Suprapubic skin (tissue), 4 donors: ENCODE results near the gene PDE6B. TPM values are rescaled to one million over a fixed set of nuclear protein-coding genes. Genes with fewer than 3 reads are reported as not detected.

Source experiments
- DNase-seq, 2 donors: peaks; one replicate each; pipeline ENCODE4 v3.0.0-alpha.2; 2019; ENCODE audit warnings: low spot score in 2 of 2
- H3K27ac ChIP-seq: fragments of 200-600 bp; sonication (generic); one replicate; pipeline ENCODE4 v1.5.1; 2019
- H3K27me3 ChIP-seq: fragments of 200-600 bp; sonication (generic); one replicate; pipeline ENCODE4 v1.5.1; 2019
- H3K36me3 ChIP-seq: fragments of 200-600 bp; sonication (generic); one replicate; pipeline ENCODE4 v1.5.1; 2019
- H3K4me1 ChIP-seq: fragments of 200-600 bp; sonication (generic); one replicate; pipeline ENCODE4 v1.5.1; 2019
- H3K4me3 ChIP-seq: fragments of 200-600 bp; sonication (generic); one replicate; pipeline ENCODE4 v1.5.1; 2019; ENCODE audit warnings: mild to moderate bottlenecking
- H3K9me3 ChIP-seq: fragments of 200-600 bp; sonication (generic); one replicate; pipeline ENCODE4 v1.5.1; 2019
- EP300 ChIP-seq: sonication (generic); formaldehyde crosslinking; IDR thresholded peaks from one replicate; pipeline ENCODE4 v1.6.1; 2017; ENCODE audit warnings: antibody characterized with exemption
- POLR2A ChIP-seq, 2 donors: fragments of 450-650 bp; IDR thresholded peaks; one replicate each; pipeline ENCODE4 v1.6.1; 2017; ENCODE audit warnings: antibody characterized with exemption in 2 of 2, mild to moderate bottlenecking in 2 of 2, moderate library complexity in 2 of 2
- POLR2AphosphoS5 ChIP-seq, 3 donors: sonication (generic); formaldehyde crosslinking; IDR thresholded peaks; one replicate each; pipeline ENCODE4 v1.6.1; 2017; ENCODE audit warnings: antibody characterized with exemption in 3 of 3
- WGBS: methylation state at CpG from one replicate; pipeline ENCODE4 v1.1.5; 2018; 5-methylcytosine and 5-hydroxymethylcytosine counted together
- total RNA-seq, 4 donors: library from RNA; depleted of rRNA; stranded (reverse); fragments of >200 nt; gene quantifications; one replicate each; pipeline ENCODE4 v1.1.0, GENCODE V29; 2016
- TF ChIP-seq, protein P1 (sequence below), 2 donors: fragments of 200-600 bp in 1 of 2; fragments of 450-650 bp in 1 of 2; sonication (generic) in 1 of 2; IDR thresholded peaks; one replicate each; pipeline ENCODE4 v1.5.1; 2016 to 2019; ENCODE audit warnings: antibody characterized with exemption in 2 of 2, mild to moderate bottlenecking in 1 of 2, moderate library complexity in 1 of 2

Gene PDE6B
- total RNA-seq, 4 donors from 2014 or later: 0.95 to 9.5 TPM; not detected in 2

DNA sequence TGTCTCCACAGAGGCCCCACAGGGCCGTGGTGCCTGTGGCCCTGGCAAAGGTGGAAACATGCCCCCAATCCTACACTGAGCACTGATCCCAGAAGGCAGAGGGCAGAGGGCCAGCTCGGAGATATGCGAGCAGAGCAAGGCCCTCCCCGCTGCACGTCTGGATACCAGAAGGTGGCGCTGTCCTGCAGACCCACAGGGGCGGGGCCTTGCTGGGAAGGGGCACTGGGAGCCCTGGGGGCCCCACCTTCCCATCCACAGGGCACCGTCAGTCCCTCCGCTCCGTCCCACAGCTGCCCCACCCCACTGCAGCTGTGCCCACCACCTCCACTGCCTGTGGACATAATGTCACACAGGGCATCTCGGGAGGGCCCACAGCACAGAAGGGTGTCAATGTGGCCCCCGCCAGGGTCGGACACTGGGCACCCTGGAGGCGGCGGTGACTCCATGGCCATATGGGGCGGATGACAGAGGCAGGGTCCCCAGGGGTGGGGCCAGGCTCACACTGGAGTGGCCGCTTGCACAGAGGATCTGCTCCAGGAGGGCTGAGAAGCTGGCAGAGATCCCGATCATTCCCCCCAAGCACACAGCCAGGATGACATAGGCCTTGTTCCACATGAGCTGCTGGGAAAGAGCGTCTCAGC, 58.7 kb downstream of the PDE6B start:
- Histone ChIP-seq H3K36me3 (no peaks in the 10 kb centered on the region), H3K27me3 (no peaks in the 10 kb centered on the region), H3K4me3 (no peak overlapping the region), H3K4me1 (peaks cover 69% of the 10 kb centered on the region), H3K27ac (no peak overlapping the region), H3K9me3 (no peaks in the 10 kb centered on the region)
- WGBS: 100% methylated on average over 1 of the region's 19 CpGs
- TF ChIP-seq POLR2AphosphoS5 (IDR thresholded peaks at IDR 0.05): no peak
- TF ChIP-seq EP300: no peak
- TF ChIP-seq, protein P1, sequence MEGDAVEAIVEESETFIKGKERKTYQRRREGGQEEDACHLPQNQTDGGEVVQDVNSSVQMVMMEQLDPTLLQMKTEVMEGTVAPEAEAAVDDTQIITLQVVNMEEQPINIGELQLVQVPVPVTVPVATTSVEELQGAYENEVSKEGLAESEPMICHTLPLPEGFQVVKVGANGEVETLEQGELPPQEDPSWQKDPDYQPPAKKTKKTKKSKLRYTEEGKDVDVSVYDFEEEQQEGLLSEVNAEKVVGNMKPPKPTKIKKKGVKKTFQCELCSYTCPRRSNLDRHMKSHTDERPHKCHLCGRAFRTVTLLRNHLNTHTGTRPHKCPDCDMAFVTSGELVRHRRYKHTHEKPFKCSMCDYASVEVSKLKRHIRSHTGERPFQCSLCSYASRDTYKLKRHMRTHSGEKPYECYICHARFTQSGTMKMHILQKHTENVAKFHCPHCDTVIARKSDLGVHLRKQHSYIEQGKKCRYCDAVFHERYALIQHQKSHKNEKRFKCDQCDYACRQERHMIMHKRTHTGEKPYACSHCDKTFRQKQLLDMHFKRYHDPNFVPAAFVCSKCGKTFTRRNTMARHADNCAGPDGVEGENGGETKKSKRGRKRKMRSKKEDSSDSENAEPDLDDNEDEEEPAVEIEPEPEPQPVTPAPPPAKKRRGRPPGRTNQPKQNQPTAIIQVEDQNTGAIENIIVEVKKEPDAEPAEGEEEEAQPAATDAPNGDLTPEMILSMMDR (IDR thresholded peaks at IDR 0.05): peak; percentile 31 to 92
- no peak for TF ChIP-seq POLR2A (IDR thresholded peaks at IDR 0.05)
- peak; percentile 77 to 86 for DNase-seq

DNA sequence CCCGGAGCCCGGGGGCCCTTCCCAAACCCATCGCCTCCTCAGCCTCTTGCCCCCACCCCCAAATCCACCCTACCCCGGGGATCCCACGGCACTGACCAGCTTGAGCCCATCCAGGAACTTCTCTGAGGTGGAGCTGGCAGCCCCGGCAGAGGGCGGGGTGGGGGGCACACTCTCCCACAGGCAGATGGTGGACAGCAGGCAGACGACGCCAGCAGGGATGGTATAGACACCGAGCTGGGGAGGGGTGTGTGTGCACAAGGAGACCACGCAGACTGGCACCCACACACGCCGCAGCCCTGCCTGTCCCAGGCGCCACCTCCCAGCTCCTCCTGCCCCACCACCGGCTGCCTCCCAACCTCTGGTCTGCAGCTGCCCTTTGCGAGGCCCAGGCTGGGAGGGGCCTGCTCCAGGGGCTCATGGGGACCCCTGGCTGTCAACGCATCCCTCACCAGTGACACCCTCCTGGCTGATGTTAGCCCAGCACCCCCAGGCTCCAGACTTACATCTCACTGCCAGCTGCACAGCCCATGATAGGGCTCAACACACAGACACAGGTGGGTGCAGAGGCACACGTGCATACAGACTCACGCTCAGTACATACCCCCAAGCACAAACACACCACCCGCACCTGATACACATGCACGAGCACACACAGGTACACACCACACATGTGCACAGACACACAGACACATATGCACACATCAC, 59.4 kb downstream of the PDE6B start:
- Histone ChIP-seq H3K4me3 (no peak overlapping the region), H3K36me3 (no peaks in the 10 kb centered on the region), H3K9me3 (no peaks in the 10 kb centered on the region), H3K27me3 (no peaks in the 10 kb centered on the region), H3K4me1 (peaks cover 73% of the 10 kb centered on the region), H3K27ac (no peak overlapping the region)
- peak in 1 of 2 donors; percentile 71 for DNase-seq
- TF ChIP-seq EP300: no peak
- TF ChIP-seq POLR2AphosphoS5 (IDR thresholded peaks at IDR 0.05): no peak
- no peak for TF ChIP-seq POLR2A (IDR thresholded peaks at IDR 0.05)
- TF ChIP-seq, protein P1 (IDR thresholded peaks at IDR 0.05): no peak
- WGBS: 76% methylated on average over 6 of the region's 21 CpGs

GRCh38 chr4:685679-686412, 60.5 kb downstream of the PDE6B start:
- Histone ChIP-seq H3K4me3 (no peak overlapping the region), H3K27me3 (no peaks in the 10 kb centered on the region), H3K36me3 (no peaks in the 10 kb centered on the region), H3K4me1 (peaks cover 68% of the 10 kb centered on the region), H3K9me3 (no peaks in the 10 kb centered on the region), H3K27ac (no peak overlapping the region)
- TF ChIP-seq EP300: no peak
- no peak for TF ChIP-seq POLR2AphosphoS5 (IDR thresholded peaks at IDR 0.05)
- TF ChIP-seq, protein P1 (IDR thresholded peaks at IDR 0.05): no peak
- no peak for TF ChIP-seq POLR2A (IDR thresholded peaks at IDR 0.05)
- 97% methylated on average over 14 of the region's 37 CpGs for WGBS
- peak in 1 of 2 donors; percentile 75 for DNase-seq

- no peak for TF ChIP-seq EP300
- no peak for TF ChIP-seq POLR2A (IDR thresholded peaks at IDR 0.05)
- TF ChIP-seq POLR2AphosphoS5 (IDR thresholded peaks at IDR 0.05): no peak
- TF ChIP-seq, protein P1 (IDR thresholded peaks at IDR 0.05): no peak
- Histone ChIP-seq H3K36me3 (no peaks in the 10 kb centered on the region), H3K4me1 (peaks cover 62% of the 10 kb centered on the region), H3K4me3 (peak overlapping the region; percentile 56), H3K27me3 (no peaks in the 10 kb centered on the region), H3K9me3 (no peaks in the 10 kb centered on the region), H3K27ac (peak overlapping the region; percentile 82)
- peak in 1 of 2 donors; percentile 71 for DNase-seq
- WGBS: 84% methylated on average over 5 of the region's 31 CpGs
Measured at GRCh38 chr4:686413-687040, 61.2 kb downstream of the PDE6B start.
